Measurements from ENCODE around the gene CHN1.

Gene CHN1, protein sequence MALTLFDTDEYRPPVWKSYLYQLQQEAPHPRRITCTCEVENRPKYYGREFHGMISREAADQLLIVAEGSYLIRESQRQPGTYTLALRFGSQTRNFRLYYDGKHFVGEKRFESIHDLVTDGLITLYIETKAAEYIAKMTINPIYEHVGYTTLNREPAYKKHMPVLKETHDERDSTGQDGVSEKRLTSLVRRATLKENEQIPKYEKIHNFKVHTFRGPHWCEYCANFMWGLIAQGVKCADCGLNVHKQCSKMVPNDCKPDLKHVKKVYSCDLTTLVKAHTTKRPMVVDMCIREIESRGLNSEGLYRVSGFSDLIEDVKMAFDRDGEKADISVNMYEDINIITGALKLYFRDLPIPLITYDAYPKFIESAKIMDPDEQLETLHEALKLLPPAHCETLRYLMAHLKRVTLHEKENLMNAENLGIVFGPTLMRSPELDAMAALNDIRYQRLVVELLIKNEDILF

GRCh38 chr2:175004980-175005732, at the start of gene CHN1:
CHN1 (minus strand) TSS chr2:175005381; CDS start chr2:175004912, 469 bp downstream.
- peak within 1 kb of the TSS; percentile 83 for H3K4me2 ChIP-seq (ENCODE audit: low read length)
- H3K27ac ChIP-seq (ENCODE audit: low read depth, low read length), result no peak within 1 kb of the TSS
- peak within 1 kb of the TSS; percentile 71 for H3K4me3 ChIP-seq (ENCODE audit: low read length)
- H3F3A ChIP-seq (ENCODE audit: control insufficient read depth, insufficient read depth), result no peaks in the 10 kb centered on the region
- H3K27me3 ChIP-seq (ENCODE audit: control insufficient read depth, low read length), result peaks cover 70% of the 10 kb centered on the region
- no peaks in the 10 kb centered on the region for H3K79me2 ChIP-seq (ENCODE audit: control insufficient read depth, low read length)
- TF ChIP-seq, protein P1, sequence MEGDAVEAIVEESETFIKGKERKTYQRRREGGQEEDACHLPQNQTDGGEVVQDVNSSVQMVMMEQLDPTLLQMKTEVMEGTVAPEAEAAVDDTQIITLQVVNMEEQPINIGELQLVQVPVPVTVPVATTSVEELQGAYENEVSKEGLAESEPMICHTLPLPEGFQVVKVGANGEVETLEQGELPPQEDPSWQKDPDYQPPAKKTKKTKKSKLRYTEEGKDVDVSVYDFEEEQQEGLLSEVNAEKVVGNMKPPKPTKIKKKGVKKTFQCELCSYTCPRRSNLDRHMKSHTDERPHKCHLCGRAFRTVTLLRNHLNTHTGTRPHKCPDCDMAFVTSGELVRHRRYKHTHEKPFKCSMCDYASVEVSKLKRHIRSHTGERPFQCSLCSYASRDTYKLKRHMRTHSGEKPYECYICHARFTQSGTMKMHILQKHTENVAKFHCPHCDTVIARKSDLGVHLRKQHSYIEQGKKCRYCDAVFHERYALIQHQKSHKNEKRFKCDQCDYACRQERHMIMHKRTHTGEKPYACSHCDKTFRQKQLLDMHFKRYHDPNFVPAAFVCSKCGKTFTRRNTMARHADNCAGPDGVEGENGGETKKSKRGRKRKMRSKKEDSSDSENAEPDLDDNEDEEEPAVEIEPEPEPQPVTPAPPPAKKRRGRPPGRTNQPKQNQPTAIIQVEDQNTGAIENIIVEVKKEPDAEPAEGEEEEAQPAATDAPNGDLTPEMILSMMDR (IDR thresholded peaks at IDR 0.05; ENCODE audit: low read depth, low read length, poor library complexity, severe bottlenecking), result peak; percentile 25
- TF ChIP-seq EZH2phosphoT487 (IDR thresholded peaks at IDR 0.05; ENCODE audit: borderline replicate concordance, low read length), result peak; percentile 81
- H3K4me1 ChIP-seq (ENCODE audit: control insufficient read depth, low read length), result peaks cover 5% of the 10 kb centered on the region
- no peaks in the 10 kb centered on the region for H3K9me2 ChIP-seq (replicated peaks; ENCODE audit: control insufficient read depth, low read length)
- H3K9me3 ChIP-seq (ENCODE audit: control insufficient read depth, insufficient read depth, low read length), result no peaks in the 10 kb centered on the region
- no peaks in the 10 kb centered on the region for H3K36me3 ChIP-seq (ENCODE audit: control insufficient read depth, low read length)
- no peaks in the 10 kb centered on the region for H4K20me1 ChIP-seq (ENCODE audit: control insufficient read depth, insufficient read depth, low read depth, low read length)

GRCh38 chr2:175054340-175054739, 49.2 kb upstream of the CHN1 start:
- Histone ChIP-seq H3K79me2 (ENCODE audit: control insufficient read depth, low read length) (no peaks in the 10 kb centered on the region), H3K27ac (ENCODE audit: low read depth, low read length) (no peak overlapping the region), H3K9me3 (ENCODE audit: control insufficient read depth, insufficient read depth, low read length) (no peaks in the 10 kb centered on the region), H3K4me2 (ENCODE audit: low read length) (no peak overlapping the region), H3K4me3 (ENCODE audit: low read length) (no peak overlapping the region), H3F3A (ENCODE audit: control insufficient read depth, insufficient read depth) (no peaks in the 10 kb centered on the region), H3K9me2 (replicated peaks; ENCODE audit: control insufficient read depth, low read length) (no peaks in the 10 kb centered on the region), H3K27me3 (ENCODE audit: control insufficient read depth, low read length) (no peaks in the 10 kb centered on the region), H3K4me1 (ENCODE audit: control insufficient read depth, low read length) (no peaks in the 10 kb centered on the region), H3K36me3 (ENCODE audit: control insufficient read depth, low read length) (no peaks in the 10 kb centered on the region), H4K20me1 (ENCODE audit: control insufficient read depth, insufficient read depth, low read depth, low read length) (no peaks in the 10 kb centered on the region)
- no peak for TF ChIP-seq EZH2phosphoT487 (IDR thresholded peaks at IDR 0.05; ENCODE audit: borderline replicate concordance, low read length)
- TF ChIP-seq, protein P1 (IDR thresholded peaks at IDR 0.05; ENCODE audit: low read depth, low read length, poor library complexity, severe bottlenecking), result no peak

- Histone ChIP-seq H3K27ac (ENCODE audit: low read depth, low read length) (no peak overlapping the region), H3K4me2 (ENCODE audit: low read length) (no peak overlapping the region), H3K36me3 (ENCODE audit: control insufficient read depth, low read length) (no peaks in the 10 kb centered on the region), H3K9me2 (replicated peaks; ENCODE audit: control insufficient read depth, low read length) (no peaks in the 10 kb centered on the region), H4K20me1 (ENCODE audit: control insufficient read depth, insufficient read depth, low read depth, low read length) (no peaks in the 10 kb centered on the region), H3K27me3 (ENCODE audit: control insufficient read depth, low read length) (no peaks in the 10 kb centered on the region), H3K4me1 (ENCODE audit: control insufficient read depth, low read length) (peaks cover 11% of the 10 kb centered on the region), H3K9me3 (ENCODE audit: control insufficient read depth, insufficient read depth, low read length) (no peaks in the 10 kb centered on the region), H3K4me3 (ENCODE audit: low read length) (no peak overlapping the region), H3F3A (ENCODE audit: control insufficient read depth, insufficient read depth) (no peaks in the 10 kb centered on the region), H3K79me2 (ENCODE audit: control insufficient read depth, low read length) (no peaks in the 10 kb centered on the region)
- TF ChIP-seq, protein P1 (IDR thresholded peaks at IDR 0.05; ENCODE audit: low read depth, low read length, poor library complexity, severe bottlenecking), result no peak
- TF ChIP-seq EZH2phosphoT487 (IDR thresholded peaks at IDR 0.05; ENCODE audit: borderline replicate concordance, low read length), result no peak
Observed at GRCh38 chr2:175049661-175050060, 44.5 kb upstream of the CHN1 start.
